Measurements from ENCODE around the gene F11R. TPM values are rescaled to one million over a fixed set of nuclear protein-coding genes. Genes with fewer than 3 reads are reported as not detected.

F11R gene
- total and polyA plus RNA-seq, 2 of the 13 experiments (the other 11 are each of a cell fraction or from before 2014, with no cell fraction given), result 95.8 to 105 TPM

GRCh38 chr1:161021165-161021969, 415 bp upstream of the F11R start (continued):
- TF ChIP-seq USF2 (IDR thresholded peaks at IDR 0.05; ENCODE audit: low read depth, low read length), result no peak
- TF ChIP-seq USF2 (CRISPR knock-in tag; IDR thresholded peaks at IDR 0.05; ENCODE audit: borderline replicate concordance), result no peak
- no peak; the same call in 1 of the 2 replicates for TF ChIP-seq ZNF709 (CRISPR knock-in tag; IDR thresholded peaks at IDR 0.05)
- no peak for TF ChIP-seq ZUFSP (CRISPR knock-in tag; IDR thresholded peaks at IDR 0.05; ENCODE audit: borderline replicate concordance)
- peak; percentile 70 for TF ChIP-seq ZBTB43 (CRISPR knock-in tag; conservative IDR thresholded peaks at IDR 0.05)
- no peak for TF ChIP-seq HMG20B (CRISPR knock-in tag; conservative IDR thresholded peaks at IDR 0.05)
- TF ChIP-seq TIGD3 (CRISPR knock-in tag; IDR thresholded peaks at IDR 0.05; ENCODE audit: borderline replicate concordance), result no peak
- peak; percentile 87; the same call in 1 of the 2 replicates for TF ChIP-seq ZNF704 (CRISPR knock-in tag; IDR thresholded peaks at IDR 0.05; ENCODE audit: borderline replicate concordance)
- TF ChIP-seq TSC22D2 (CRISPR knock-in tag; IDR thresholded peaks at IDR 0.05; ENCODE audit: borderline replicate concordance), result no peak
- peak; percentile 89 for TF ChIP-seq NFYB (CRISPR knock-in tag; IDR thresholded peaks at IDR 0.05)
- 0 out of 2 replicates have a peak, but pooled peaks have one; percentile 39 for TF ChIP-seq E2F5 (CRISPR knock-in tag; conservative IDR thresholded peaks at IDR 0.05)
- TF ChIP-seq DPF2 (CRISPR knock-in tag; IDR thresholded peaks at IDR 0.05; ENCODE audit: borderline replicate concordance, low read depth), result no peak
- no peak for TF ChIP-seq RARA (CRISPR knock-in tag; IDR thresholded peaks at IDR 0.05)
- no peak for TF ChIP-seq ZNF558 (CRISPR knock-in tag; IDR thresholded peaks at IDR 0.05; ENCODE audit: borderline replicate concordance)
- TF ChIP-seq MIER3 (CRISPR knock-in tag; IDR thresholded peaks at IDR 0.05; ENCODE audit: borderline replicate concordance), result no peak
- TF ChIP-seq NBN (conservative IDR thresholded peaks at IDR 0.05), result no peak

Data from HepG2 (cell line).